NCI-H2196 treated with DMSO at 0.1 percent for 48 hours (cell line): ENCODE data around the gene SLC29A1.
A peak's percentile ranks its signal among the peaks of the same experiment; 100 is the strongest.
"Not testable (repeated sequence)": the region's sequence is repeated elsewhere in the genome, so short reads cannot be mapped to it uniquely, and the experiment has no call there.

Experiments used
- DNase-seq: peaks from one replicate; lab custom pipeline; 2025; ENCODE audit not compliant: unreplicated experiment; lab: John Stamatoyannopoulos, UW

The SLC29A1 gene

DNA sequence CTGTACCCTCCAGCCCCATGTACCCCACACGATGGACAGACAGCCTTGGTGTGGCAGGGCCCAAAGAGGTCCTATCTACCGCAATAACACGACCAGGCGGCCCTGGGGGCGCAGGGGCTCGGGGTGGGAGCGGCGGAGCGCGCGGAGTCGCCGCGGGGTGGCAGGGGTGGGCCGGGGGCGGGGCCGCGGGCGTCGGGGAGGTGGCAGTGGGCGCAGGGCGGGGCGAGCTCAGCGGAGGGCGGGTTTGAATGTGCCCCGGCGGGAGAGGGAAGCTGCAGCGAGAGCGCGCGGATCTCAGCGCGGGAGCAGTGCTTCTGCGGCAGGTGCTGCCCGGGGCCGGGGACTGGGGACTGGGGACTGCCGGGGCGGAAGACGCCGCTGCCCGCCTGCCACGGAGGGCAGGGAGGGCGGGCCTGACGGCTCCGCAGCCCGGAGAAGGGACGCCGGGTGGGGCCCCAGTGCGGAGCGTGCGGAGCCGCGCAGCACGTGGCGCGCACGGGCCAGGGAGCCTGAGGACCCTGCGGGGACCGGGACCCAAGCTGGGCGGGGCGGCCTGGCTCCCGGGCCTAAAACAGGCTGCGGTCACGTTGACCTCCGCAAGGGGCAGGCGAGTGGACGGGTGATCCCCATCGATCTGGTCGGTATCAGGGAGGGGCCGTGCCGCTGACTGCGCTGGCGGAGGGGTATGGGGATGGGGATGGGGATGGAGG is at the start of gene SLC29A1:
Gene SLC29A1 (plus strand): TSS at position 277 of the 710 bp plus-strand sequence. CDS start 3,719 bp downstream, outside the sequence.
- DNase-seq: peak; percentile 45

- no peak for DNase-seq
Measured at GRCh38 chr6:44176130-44176761, 47.1 kb upstream of the SLC29A1 start.

- no peak for DNase-seq
Measured at GRCh38 chr6:44176762-44177509, 46.5 kb upstream of the SLC29A1 start.

DNA sequence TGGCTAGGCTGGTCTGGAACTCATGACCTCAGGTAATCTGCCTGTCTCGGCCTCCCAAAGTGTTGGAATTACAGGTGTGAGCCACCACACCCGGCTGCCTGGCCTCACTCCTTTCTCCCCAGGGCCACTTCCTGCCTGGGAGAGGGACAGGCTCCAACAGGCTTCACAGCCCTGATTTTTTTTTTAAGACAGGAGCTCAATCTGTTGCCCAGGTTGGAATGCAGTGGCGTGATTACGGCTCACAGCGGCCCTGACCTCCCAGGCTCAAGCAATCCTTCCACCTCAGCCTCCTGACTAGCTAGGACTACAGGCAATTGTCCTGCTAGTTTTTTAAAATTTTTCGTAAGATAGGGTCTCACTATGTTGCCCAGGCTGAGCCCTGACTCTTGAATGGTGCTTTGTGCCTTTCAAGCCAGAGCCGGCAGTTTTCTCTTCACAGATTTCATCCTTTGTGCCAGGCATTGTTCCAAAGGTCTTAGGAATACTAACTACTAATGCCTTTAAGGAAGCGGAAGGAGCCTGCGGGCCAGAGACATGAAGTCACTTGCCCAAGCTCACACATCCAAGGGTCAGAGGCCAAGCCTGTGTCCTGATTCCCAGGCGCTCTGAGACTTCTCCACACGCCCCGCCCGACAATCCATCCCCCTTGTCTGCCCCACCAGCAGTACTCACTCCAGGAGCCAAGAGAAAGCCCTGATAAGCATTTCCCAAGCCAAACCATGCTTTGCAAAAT is 45.5 kb upstream of the SLC29A1 start:
- no peak for DNase-seq

DNA sequence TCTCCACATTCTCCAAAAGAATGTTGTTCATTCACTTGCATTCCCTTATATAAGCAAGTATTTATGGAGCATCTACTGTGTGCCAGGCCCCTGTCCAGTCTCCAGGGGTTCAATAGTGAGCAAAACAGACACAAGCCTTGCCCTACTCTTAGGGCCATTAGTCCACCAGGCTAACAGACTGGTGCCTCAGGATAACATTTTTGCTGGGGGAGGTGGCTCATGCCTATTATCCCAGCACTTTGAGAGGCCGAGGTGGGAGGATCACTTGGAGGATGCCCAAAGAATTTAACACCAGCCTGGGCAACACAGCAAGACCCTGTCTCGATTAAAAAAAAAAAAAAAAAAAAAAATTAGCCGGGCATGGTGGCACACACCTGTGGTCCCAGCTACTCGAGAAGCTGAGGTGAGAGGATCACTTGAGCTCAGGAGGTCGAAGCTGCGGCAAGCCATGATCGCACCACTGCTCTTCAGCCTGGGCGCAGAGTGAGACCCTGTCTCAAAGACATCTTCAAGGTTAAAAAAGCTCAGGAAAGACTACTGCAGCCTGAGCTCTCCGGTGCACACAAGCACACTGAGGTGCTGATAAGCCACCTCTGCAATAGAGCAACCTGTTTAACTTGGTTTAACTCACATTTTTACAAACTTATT is 44.8 kb upstream of the SLC29A1 start:
- no peak for DNase-seq

DNA sequence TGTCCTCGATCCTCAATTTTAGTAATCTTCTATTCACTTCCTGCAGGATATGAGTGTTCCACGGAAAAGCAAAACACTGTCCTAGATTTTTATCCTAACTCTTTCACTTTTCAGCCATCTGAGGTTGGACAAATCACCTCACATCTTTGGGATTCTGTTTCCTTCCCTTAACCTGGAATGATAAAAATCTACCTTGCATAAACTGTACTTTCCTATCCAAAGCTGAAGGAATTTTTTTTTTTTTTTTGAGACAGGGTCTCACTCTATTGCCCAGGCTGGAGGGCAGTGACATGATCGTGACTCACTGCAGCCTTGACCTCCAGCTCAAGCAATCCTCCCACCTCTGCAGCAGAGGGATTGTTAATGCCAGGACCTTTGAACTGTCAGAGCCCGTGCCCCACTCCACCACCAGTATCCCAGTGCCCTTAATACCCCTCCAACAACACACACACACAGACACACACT is 44.3 kb upstream of the SLC29A1 start:
- no peak for DNase-seq

DNA sequence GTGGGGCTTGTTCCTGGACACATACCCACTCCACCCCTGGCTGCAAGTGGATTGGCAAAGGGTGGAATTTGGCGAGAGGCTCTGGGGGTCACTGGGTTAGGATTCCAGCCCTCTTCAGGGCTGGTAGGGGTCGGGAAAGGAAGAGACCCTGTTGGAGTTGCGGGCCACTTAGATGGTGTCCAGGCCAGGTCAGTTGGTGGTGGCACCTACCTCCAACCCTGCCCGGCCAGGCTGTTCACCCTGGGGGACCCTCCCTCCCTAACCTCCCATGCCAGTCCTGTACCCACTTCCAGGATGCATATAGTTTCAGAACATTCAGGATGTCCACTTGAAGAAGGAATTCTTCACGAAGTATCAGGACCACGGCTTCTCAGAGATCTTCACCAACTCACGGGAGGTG is 43.7 kb upstream of the SLC29A1 start:
- no peak for DNase-seq

DNA sequence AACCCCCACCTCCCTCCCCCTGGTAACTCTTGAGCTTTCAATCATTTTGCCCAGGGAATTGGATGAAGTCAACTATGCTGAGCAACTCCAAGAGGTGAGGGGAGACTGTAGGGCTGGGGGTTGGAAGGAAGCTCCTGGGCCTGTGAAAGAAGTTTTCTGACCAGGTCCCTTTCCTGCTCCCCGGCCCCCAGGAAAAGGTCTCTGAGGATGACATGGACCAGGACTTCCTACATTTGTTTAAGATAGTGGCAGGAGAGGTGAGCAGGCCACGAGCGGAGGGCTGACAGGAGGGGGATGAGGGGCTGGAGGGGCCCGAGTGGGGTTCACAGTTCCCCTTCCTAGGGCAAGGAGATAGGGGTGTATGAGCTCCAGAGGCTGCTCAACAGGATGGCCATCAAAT is 43.0 kb upstream of the SLC29A1 start:
- DNase-seq: no peak

DNA sequence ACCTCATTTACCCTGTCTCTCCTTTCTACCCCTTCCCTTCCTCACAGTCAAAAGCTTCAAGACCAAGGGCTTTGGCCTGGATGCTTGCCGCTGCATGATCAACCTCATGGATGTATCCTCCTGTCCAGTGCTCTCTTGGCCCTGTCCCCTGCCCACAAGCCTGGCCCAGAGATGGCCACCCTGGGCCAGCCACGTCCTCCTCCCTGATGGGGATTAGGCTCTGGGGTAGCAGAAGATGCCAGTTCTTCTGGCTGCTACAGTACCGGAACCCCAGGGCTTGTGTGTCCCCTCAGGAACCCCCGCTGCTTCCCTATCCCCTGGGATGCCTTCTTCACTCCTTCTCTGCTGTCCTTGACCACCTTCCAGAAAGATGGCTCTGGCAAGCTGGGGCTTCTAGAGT is 42.5 kb upstream of the SLC29A1 start:
- DNase-seq: no peak

DNA sequence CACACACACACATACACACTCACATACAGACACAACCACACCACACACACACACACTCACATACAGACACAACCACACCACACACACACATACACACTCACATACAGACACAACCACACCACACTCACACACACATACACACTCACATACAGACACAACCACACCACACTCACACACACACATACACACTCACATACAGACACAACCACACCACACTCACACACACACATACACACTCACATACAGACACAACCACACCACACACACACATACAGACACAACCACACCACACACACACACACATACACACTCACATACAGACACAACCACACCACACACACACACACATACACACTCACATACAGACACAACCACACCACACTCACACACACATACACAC is 41.6 kb upstream of the SLC29A1 start:
- not testable (repeated sequence) for DNase-seq

DNA sequence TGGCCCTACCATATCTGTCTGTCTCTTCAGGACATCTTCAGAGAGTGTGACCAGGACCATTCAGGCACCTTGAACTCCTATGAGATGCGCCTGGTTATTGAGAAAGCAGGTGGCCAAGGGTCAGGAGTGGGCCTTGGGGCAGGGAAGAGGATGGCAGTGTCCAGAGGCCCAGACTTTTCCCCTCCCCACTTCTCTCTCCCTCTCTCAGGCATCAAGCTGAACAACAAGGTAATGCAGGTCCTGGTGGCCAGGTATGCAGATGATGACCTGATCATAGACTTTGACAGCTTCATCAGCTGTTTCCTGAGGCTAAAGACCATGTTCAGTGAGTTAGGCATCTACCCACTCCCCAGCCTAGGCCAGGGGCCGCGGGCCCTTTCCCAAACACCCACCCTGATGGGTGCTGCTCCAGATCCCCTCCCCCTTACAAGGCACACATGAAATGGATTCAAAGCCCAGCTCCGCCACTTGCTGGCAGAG is 40.4 kb upstream of the SLC29A1 start:
- DNase-seq: no peak

DNA sequence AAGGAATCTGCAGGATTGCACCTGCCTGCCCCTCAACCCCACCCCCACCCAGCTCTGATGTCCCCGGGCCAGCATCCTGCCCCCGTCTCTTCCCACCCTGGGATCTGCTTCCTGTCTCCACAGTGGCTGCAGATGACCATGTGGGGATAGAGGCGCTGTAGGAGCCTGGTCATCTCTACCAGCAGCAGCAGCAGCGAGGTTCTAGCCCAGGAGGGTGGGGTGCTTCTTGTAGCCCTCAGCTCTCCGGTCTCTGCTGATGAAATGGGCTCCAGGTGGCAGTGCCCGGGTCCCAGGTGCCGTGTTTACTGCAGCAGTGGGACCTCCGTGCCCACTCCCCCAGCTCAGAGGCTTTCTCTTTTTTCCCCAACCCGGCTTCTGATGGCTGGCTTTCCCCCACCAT is 39.6 kb upstream of the SLC29A1 start:
- no peak for DNase-seq

DNA sequence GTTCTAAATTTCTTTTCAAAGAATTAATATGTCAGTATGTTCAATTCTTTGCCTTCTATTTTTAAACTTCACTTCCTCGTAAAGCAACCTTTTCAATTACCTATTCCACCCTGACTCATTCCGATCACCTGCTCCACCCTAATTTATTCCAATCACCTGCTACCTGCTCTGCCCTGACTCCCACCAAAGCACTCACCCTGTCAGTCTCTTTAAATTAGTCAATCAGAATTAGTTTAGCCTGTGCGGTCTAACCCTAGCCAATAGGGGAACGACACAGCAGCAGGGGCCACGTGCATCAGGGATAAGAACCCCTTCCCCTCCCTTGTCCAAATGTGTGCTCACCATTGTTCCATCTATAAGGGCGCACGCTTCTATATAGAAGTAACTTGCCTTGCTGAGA is 38.0 kb upstream of the SLC29A1 start:
- DNase-seq: not testable (repeated sequence)

DNA sequence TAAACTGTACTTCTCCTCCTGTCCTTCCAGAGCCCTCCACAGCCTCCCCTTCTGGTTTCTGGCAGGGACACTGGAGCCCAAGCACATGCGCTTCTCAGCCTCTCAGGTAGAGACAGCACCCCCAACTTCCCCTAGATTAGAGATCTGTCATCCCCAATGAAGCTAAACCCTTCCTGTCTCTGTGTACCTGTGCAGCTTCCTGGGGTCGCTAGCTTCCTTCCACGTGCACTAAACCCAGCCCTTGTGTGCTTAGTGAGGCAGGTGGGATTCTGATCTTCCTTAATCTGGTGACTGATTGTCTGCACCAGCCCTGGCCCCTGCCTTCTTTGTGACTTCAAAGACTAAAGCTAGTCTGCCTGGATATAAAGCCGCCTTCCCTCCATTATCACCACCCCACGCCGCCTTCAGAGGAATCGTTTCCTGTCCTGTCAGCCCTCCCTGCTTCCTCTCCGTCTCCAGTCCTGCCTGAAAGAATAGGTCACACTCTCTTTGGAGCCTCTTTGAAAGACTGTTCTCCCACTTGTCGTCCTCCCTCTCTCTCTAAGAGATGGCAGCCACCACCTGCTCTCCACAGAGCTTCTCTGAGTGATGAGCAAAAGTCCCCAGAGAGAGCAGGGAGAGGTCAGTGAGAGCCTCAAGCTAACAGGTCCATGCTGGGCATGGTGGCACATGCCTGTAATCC is 37.3 kb upstream of the SLC29A1 start:
- DNase-seq: no peak

DNA sequence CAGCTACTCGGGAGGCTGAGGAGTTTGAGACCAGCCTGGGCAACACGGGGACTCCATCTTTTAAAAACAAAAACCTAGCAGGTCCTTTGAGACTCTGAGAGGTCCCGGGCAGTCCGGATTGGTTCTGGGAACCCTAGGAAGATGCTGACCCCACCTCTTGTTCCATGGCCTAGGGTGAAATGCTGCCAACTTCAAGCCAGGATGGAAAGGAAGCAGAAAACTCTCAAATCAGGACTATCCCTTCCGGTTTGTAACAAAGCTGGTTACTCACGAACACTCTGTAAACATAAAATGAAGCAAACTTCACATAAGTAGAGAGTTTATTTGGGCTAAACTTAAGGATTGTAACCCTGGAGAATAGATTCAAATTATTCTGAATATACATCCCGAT is 36.8 kb upstream of the SLC29A1 start:
- no peak for DNase-seq

GRCh38 chr6:44188819-44189218 is 34.6 kb upstream of the SLC29A1 start:
- DNase-seq: no peak

- no peak for DNase-seq
Measured at GRCh38 chr6:44189257-44189656, 34.1 kb upstream of the SLC29A1 start.

- DNase-seq: no peak
Measured at GRCh38 chr6:44190715-44191114, 32.7 kb upstream of the SLC29A1 start.

GRCh38 chr6:44192428-44193041 is 30.9 kb upstream of the SLC29A1 start:
- DNase-seq: no peak
